ENCODE data around the gene CRLF1. TPM values are rescaled to one million over a fixed set of nuclear protein-coding genes. Genes with fewer than 3 reads are reported as not detected.

The CRLF1 gene
- total and polyA plus RNA-seq, 2 experiments from 2014 or later, result 18.1 to 19.7 TPM

- Histone ChIP-seq H3K79me2 (replicated peaks; ENCODE audit: insufficient read depth) (no peaks in the 10 kb centered on the region), H3K36me3 (ENCODE audit: insufficient read depth) (no peaks in the 10 kb centered on the region), H3F3A (replicated peaks; ENCODE audit: low read depth) (peaks cover 31% of the 10 kb centered on the region), H2AFZ (no peak overlapping the region), H3K27ac (ENCODE audit: low read depth) (no peak overlapping the region), H3K27me3 (ENCODE audit: insufficient read depth) (peaks cover 91% of the 10 kb centered on the region), H4K20me1 (replicated peaks; ENCODE audit: insufficient read depth) (0 out of 2 replicates have a peak, but pooled peaks cover 7% of the 10 kb centered on the region), H3K4me2 (peak overlapping the region; percentile 96), H3K4me1 (ENCODE audit: insufficient read depth) (peaks cover 38% of the 10 kb centered on the region), H3K4me3 (peak overlapping the region; percentile 57), H3K9me2 (ENCODE audit: insufficient read depth) (no peaks in the 10 kb centered on the region)
- DNase-seq (ENCODE audit: low spot score) (no peak), ATAC-seq (no peak)
- no peaks in the 10 kb centered on the region; the same call in 2 of the 3 replicates for H3K9me3 Mint-ChIP-seq
- peaks cover 2% of the 10 kb centered on the region; the same call in 1 of the 3 replicates for H3K36me3 Mint-ChIP-seq (ENCODE audit: low read depth)
- peaks cover 35% of the 10 kb centered on the region for H3K4me1 Mint-ChIP-seq
- no peak for TF ChIP-seq NANOG (IDR thresholded peaks at IDR 0.05; ENCODE audit: borderline replicate concordance)
- TF ChIP-seq ZNF114 (CRISPR knock-in tag; IDR thresholded peaks at IDR 0.05), result no peak
- peak; percentile 55 for TF ChIP-seq EZH2 (IDR thresholded peaks at IDR 0.05; ENCODE audit: low read depth, unreplicated experiment)
- no peak for TF ChIP-seq ETS1 (IDR thresholded peaks at IDR 0.05)
- H3K27me3 Mint-ChIP-seq (ENCODE audit: insufficient read depth, low read depth, poor library complexity), result peaks cover 79% of the 10 kb centered on the region
- H3K27ac Mint-ChIP-seq, result no peak overlapping the region
- peak overlapping the region; percentile 67; the same call in 1 of the 3 replicates for H3K4me3 Mint-ChIP-seq
Measured at GRCh38 chr19:18604820-18605159, 1.8 kb downstream of the CRLF1 start.

DNA sequence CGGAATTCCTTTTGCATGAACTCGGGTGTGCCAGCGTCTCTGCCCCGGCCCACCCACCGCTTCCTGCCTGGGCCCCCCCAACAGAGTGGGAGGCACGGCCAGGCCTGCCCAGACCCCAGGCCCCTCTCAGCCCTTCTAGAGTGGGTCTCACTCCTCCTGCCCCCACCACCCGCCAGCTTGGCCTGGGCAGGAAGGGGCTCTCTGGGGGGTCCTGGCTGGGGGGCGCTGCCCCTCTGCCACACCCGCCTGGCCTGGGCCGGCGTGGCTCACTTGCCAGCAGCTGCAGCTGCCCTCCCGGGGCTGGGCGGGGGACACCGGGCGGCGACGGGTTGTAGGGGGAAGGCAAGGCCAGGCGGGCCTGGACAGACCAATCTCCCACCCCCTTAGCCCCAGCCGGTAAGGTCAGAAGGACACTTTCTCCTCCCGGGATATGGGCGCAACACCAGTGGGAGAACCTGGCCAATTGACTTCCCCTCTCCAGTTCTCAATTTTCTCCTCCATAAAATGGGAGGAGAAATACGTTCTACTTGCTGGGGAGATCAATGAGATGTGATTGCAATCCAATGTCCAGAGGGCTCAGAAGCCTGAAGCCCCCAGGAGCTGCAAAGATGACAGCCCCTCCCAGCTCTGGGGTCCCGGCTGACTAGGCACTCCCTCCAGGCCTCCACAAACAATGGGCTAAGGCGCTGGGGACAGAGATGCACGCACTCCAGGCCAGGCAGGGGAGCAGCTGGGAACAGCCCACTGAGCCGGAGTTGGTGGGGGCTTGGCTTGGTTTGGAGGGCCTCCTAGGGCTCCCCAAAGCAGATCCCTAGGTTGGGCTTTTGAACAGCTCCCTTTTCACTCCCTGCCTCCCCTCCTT lies 2.4 kb downstream of the CRLF1 start:
- Histone ChIP-seq H3K9me2 (ENCODE audit: insufficient read depth) (no peaks in the 10 kb centered on the region), H3K79me2 (replicated peaks; ENCODE audit: insufficient read depth) (no peaks in the 10 kb centered on the region), H4K20me1 (replicated peaks; ENCODE audit: insufficient read depth) (0 out of 2 replicates have a peak, but pooled peaks cover 7% of the 10 kb centered on the region), H2AFZ (no peak overlapping the region), H3K27ac (ENCODE audit: low read depth) (no peak overlapping the region), H3F3A (replicated peaks; ENCODE audit: low read depth) (peaks cover 25% of the 10 kb centered on the region), H3K4me1 (ENCODE audit: insufficient read depth) (peaks cover 32% of the 10 kb centered on the region), H3K27me3 (ENCODE audit: insufficient read depth) (peaks cover 87% of the 10 kb centered on the region), H3K4me2 (peak overlapping the region; percentile 96), H3K36me3 (ENCODE audit: insufficient read depth) (no peaks in the 10 kb centered on the region), H3K4me3 (peak overlapping the region; percentile 57)
- Mint-ChIP-seq H3K4me3 (peak overlapping the region; percentile 67; the same call in 2 of the 3 replicates), H3K36me3 (ENCODE audit: low read depth) (peaks cover 2% of the 10 kb centered on the region; the same call in 1 of the 3 replicates), H3K27me3 (ENCODE audit: insufficient read depth, low read depth, poor library complexity) (peaks cover 77% of the 10 kb centered on the region), H3K9me3 (no peaks in the 10 kb centered on the region; the same call in 2 of the 3 replicates), H3K4me1 (peaks cover 29% of the 10 kb centered on the region), H3K27ac (no peak overlapping the region)
- DNase-seq (ENCODE audit: low spot score) (peak; percentile 59), ATAC-seq (peak; percentile 29)
- TF ChIP-seq CREB1 (CRISPR knock-in tag; IDR thresholded peaks at IDR 0.05; ENCODE audit: low read depth) (no peak), EZH2 (IDR thresholded peaks at IDR 0.05; ENCODE audit: low read depth, unreplicated experiment) (no peak), ETS1 (IDR thresholded peaks at IDR 0.05) (no peak), ZNF114 (CRISPR knock-in tag; IDR thresholded peaks at IDR 0.05) (no peak), EZH2phosphoT487 (IDR thresholded peaks at IDR 0.05; ENCODE audit: unreplicated experiment) (no peak), JUNB (IDR thresholded peaks at IDR 0.05; ENCODE audit: unreplicated experiment) (no peak)
- TF ChIP-seq, protein P1, sequence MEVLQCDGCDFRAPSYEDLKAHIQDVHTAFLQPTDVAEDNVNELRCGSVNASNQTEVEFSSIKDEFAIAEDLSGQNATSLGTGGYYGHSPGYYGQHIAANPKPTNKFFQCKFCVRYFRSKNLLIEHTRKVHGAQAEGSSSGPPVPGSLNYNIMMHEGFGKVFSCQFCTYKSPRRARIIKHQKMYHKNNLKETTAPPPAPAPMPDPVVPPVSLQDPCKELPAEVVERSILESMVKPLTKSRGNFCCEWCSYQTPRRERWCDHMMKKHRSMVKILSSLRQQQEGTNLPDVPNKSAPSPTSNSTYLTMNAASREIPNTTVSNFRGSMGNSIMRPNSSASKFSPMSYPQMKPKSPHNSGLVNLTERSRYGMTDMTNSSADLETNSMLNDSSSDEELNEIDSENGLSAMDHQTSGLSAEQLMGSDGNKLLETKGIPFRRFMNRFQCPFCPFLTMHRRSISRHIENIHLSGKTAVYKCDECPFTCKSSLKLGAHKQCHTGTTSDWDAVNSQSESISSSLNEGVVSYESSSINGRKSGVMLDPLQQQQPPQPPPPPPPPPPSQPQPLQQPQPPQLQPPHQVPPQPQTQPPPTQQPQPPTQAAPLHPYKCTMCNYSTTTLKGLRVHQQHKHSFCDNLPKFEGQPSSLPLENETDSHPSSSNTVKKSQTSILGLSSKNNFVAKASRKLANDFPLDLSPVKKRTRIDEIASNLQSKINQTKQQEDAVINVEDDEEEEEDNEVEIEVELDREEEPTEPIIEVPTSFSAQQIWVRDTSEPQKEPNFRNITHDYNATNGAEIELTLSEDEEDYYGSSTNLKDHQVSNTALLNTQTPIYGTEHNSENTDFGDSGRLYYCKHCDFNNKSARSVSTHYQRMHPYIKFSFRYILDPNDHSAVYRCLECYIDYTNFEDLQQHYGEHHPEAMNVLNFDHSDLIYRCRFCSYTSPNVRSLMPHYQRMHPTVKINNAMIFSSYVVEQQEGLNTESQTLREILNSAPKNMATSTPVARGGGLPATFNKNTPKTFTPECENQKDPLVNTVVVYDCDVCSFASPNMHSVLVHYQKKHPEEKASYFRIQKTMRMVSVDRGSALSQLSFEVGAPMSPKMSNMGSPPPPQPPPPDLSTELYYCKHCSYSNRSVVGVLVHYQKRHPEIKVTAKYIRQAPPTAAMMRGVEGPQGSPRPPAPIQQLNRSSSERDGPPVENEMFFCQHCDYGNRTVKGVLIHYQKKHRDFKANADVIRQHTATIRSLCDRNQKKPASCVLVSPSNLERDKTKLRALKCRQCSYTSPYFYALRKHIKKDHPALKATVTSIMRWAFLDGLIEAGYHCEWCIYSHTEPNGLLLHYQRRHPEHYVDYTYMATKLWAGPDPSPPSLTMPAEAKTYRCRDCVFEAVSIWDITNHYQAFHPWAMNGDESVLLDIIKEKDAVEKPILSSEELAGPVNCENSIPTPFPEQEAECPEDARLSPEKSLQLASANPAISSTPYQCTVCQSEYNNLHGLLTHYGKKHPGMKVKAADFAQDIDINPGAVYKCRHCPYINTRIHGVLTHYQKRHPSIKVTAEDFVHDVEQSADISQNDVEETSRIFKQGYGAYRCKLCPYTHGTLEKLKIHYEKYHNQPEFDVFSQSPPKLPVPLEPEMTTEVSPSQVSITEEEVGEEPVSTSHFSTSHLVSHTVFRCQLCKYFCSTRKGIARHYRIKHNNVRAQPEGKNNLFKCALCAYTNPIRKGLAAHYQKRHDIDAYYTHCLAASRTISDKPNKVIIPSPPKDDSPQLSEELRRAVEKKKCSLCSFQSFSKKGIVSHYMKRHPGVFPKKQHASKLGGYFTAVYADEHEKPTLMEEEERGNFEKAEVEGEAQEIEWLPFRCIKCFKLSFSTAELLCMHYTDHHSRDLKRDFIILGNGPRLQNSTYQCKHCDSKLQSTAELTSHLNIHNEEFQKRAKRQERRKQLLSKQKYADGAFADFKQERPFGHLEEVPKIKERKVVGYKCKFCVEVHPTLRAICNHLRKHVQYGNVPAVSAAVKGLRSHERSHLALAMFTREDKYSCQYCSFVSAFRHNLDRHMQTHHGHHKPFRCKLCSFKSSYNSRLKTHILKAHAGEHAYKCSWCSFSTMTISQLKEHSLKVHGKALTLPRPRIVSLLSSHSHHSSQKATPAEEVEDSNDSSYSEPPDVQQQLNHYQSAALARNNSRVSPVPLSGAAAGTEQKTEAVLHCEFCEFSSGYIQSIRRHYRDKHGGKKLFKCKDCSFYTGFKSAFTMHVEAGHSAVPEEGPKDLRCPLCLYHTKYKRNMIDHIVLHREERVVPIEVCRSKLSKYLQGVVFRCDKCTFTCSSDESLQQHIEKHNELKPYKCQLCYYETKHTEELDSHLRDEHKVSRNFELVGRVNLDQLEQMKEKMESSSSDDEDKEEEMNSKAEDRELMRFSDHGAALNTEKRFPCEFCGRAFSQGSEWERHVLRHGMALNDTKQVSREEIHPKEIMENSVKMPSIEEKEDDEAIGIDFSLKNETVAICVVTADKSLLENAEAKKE (CRISPR knock-in tag; IDR thresholded peaks at IDR 0.05), result no peak
- TF ChIP-seq, protein P2, sequence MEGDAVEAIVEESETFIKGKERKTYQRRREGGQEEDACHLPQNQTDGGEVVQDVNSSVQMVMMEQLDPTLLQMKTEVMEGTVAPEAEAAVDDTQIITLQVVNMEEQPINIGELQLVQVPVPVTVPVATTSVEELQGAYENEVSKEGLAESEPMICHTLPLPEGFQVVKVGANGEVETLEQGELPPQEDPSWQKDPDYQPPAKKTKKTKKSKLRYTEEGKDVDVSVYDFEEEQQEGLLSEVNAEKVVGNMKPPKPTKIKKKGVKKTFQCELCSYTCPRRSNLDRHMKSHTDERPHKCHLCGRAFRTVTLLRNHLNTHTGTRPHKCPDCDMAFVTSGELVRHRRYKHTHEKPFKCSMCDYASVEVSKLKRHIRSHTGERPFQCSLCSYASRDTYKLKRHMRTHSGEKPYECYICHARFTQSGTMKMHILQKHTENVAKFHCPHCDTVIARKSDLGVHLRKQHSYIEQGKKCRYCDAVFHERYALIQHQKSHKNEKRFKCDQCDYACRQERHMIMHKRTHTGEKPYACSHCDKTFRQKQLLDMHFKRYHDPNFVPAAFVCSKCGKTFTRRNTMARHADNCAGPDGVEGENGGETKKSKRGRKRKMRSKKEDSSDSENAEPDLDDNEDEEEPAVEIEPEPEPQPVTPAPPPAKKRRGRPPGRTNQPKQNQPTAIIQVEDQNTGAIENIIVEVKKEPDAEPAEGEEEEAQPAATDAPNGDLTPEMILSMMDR (conservative IDR thresholded peaks at IDR 0.05; ENCODE audit: low read depth in 2 of 2), result no peak
